Stomach (tissue), 4 donors: ENCODE data around the gene GOLGB1.

Experiments
- EP300 ChIP-seq: sonication (generic); formaldehyde crosslinking; IDR thresholded peaks from one replicate; pipeline ENCODE4 v1.6.1; 2017; ENCODE audit warnings: antibody characterized with exemption
- POLR2A ChIP-seq, 4 donors: fragments of 450-650 bp; IDR thresholded peaks; one replicate each; pipeline ENCODE4 v1.6.1; 2016; ENCODE audit warnings: antibody characterized with exemption in 4 of 4, control low read depth in 2 of 4, mild to moderate bottlenecking in 1 of 4, moderate library complexity in 1 of 4
- POLR2AphosphoS5 ChIP-seq, 3 donors: sonication (generic); formaldehyde crosslinking; IDR thresholded peaks; one replicate each; pipeline ENCODE4 v1.6.1; 2016; ENCODE audit warnings: antibody characterized with exemption in 3 of 3
- TF ChIP-seq, protein P1 (sequence below), 7 experiments: fragments of 450-650 bp in 4 of 7; fragments of 200-600 bp in 3 of 7; sonication (generic) in 3 of 7; IDR thresholded peaks; one replicate each; pipeline ENCODE4 v1.5.1; 2016 to 2019; ENCODE audit warnings: antibody characterized with exemption in 7 of 7, control low read depth in 2 of 7, mild to moderate bottlenecking in 1 of 7

DNA sequence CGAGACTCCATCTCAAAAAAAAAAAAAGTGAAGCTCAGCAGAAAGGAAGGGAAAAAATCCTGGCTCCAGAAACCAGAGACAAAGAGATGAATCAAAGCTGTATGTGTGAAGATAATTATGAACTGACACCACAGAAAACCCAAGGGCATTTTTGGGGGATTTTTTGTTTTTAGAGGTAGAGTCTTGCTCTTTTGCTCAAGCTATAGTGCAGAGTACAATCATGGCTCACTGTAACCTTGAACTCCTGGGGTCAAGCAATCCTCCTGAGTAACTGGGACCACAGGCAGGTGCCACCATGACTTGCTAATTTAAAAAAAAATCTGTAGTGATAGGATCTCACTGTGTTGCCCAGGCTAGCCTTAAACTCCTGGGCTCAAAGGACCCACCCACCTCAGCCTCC, 111.6 kb downstream of the GOLGB1 start:
- TF ChIP-seq EP300 (no peak), POLR2AphosphoS5 (IDR thresholded peaks at IDR 0.05) (no peak), POLR2A (IDR thresholded peaks at IDR 0.05) (no peak)
- TF ChIP-seq, protein P1, sequence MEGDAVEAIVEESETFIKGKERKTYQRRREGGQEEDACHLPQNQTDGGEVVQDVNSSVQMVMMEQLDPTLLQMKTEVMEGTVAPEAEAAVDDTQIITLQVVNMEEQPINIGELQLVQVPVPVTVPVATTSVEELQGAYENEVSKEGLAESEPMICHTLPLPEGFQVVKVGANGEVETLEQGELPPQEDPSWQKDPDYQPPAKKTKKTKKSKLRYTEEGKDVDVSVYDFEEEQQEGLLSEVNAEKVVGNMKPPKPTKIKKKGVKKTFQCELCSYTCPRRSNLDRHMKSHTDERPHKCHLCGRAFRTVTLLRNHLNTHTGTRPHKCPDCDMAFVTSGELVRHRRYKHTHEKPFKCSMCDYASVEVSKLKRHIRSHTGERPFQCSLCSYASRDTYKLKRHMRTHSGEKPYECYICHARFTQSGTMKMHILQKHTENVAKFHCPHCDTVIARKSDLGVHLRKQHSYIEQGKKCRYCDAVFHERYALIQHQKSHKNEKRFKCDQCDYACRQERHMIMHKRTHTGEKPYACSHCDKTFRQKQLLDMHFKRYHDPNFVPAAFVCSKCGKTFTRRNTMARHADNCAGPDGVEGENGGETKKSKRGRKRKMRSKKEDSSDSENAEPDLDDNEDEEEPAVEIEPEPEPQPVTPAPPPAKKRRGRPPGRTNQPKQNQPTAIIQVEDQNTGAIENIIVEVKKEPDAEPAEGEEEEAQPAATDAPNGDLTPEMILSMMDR (IDR thresholded peaks at IDR 0.05), result no peak
